ENCODE measurements around the gene ZNF600.

- TF ChIP-seq GATA2 (IDR thresholded peaks at IDR 0.05; ENCODE audit: low read depth, low read length) (0 out of 2 replicates have a peak, but pooled peaks have one; percentile 7), GATA3 (IDR thresholded peaks at IDR 0.05; ENCODE audit: low read depth, low read length) (no peak)
Measured at GRCh38 chr19:52742516-52742915, 44.1 kb downstream of the ZNF600 start.

Measured in SH-SY5Y (cell line).